Stimulated activated CD8-positive, alpha-beta memory T cell treated with anti-CD3 and anti-CD28 coated beads, Interleukin-12 subunit alpha, Interleukin-12 subunit beta, amount 100 ng/mL, for 24 hours (primary cell): ENCODE measurements around the gene TOX3.

Experiments
- DNase-seq: peaks from one replicate; pipeline ENCODE4 v3.0.0-alpha.2; 2020; ENCODE audit errors: extremely low read depth

The TOX3 gene

DNA sequence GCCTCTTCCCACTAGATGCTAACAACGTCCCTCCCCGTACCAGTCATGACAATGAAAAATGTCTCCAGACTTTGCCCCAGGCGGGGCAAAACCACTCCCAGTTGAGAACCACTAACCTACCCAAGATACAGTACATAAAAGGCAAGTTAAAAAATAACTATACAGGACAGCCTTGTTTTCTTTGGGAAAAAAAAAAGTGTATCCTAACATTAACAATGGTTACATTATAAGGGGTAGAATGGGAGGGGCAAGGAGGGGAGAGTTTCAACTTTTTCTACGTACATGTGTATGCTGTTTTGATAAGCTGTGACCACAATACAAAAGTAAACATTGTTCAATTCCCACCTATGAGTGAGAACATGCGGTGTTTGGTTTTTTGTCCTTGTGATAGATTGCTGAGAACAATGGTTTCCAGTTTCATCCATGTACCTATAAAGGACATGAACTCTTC, 94.9 kb downstream of the TOX3 start:
- no peak for DNase-seq

DNA sequence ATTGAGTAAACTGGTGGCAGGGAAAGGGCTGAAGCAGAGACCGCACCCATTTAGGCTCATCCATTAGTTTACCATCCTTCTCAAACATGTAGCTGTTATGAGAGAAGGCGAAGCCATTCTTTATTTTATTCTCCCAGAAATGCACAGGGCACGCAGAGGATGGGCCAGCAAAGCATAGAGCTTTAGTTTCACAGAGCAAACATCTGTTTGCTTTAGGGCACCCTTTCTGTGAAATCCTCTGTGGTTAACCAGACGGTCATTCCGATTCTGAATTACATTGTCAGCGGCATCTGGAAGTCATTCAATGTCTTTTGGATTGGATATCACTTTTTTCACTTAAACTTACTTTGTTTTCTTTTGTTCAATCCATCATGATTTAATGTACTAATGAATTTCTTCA, 96.0 kb downstream of the TOX3 start:
- DNase-seq = no peak

DNA sequence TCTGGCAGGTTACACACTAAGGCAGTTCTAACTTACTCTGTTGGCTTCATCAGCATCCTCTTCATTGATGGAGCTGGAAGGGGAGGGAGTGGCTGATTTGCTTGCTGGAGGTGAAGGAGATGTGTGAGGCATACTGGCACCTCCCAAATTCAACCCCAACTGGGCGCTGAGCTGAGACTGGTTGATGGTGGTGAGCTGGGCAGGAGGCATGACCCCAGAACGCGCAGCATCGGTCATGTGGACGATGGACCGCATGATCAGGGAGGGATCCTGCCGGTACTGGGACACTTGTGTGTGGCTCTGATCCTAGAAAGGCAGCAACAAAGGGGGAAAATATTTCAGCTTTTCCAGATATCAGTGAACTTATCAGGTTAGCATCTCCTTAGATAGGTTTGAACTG, 96.7 kb downstream of the TOX3 start:
- no peak for DNase-seq

DNA sequence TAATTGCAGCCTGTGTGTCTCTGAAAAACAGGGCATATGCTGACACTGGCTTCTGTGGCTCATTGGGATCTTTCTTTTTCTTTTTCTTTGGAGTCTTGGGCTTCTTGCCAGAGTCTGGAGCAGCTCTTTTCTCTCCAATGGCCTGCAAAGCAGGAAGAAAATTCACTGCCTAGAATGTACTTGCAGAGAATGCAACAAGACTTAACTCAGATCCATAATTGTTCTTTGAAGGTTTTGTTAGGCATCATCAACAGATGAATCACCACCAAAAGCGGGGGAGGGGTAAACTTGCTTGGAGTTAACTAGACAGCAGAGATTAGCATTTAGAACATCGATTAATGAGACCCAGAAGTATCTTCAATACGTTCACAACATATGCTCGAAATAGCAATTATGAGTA, 100.9 kb downstream of the TOX3 start:
- no peak for DNase-seq

DNA sequence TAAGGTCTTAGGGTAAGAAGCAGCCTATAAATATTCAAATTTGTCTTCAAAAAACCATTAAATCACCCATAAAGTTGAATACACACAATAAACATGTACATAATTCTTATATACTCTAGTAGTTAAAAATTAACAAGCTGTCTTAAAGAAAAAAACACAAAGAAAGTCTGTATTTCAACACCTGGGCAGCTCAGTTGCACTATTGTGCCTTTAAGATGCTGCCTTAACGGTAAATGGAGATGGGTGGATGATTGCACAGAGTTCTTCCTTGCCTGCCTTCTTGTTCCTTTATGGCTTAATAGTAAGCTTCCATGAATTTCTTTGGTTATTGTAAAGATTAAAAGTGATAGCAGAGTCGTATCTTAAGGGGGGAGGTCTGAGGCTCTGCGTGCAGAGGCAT, 105.1 kb downstream of the TOX3 start:
- DNase-seq = no peak

DNA sequence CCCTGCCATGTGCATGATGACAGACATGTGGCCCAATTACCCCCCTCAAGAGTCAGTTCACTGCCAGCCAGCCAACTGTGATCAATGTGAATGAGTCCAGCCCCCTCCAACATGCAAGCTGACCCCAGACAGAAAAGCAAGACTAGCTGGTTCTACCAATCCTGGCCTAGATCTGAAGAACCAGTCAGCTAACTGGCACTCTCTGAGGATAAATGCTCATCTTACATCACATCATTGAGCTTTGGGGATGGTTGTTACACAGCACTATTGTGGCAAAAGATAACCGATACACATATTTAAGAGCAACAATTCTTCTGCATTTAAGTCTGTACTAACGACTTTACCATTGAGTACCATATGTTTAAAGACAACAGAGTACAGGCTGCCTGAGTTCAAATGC, 106.7 kb downstream of the TOX3 start:
- DNase-seq = no peak

DNA sequence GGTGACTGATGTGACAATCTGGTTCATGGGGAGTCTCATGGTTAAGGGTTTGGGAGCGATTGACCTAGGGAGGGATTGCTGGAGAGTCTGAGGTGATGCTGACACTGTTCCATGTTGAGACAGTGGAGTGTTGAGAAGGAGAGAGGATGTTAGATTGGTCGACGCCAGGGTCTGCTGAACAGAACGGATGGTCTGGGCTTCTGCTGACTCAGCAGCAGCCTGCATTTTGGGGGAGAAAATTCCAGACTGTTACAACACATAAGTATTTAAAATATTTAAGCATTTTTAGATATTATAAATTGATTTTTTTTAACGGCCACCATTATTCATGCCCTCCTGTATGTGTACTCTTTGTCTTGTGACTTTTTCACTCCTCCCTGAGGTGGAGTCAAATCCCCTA, 107.2 kb downstream of the TOX3 start:
- DNase-seq = no peak

DNA sequence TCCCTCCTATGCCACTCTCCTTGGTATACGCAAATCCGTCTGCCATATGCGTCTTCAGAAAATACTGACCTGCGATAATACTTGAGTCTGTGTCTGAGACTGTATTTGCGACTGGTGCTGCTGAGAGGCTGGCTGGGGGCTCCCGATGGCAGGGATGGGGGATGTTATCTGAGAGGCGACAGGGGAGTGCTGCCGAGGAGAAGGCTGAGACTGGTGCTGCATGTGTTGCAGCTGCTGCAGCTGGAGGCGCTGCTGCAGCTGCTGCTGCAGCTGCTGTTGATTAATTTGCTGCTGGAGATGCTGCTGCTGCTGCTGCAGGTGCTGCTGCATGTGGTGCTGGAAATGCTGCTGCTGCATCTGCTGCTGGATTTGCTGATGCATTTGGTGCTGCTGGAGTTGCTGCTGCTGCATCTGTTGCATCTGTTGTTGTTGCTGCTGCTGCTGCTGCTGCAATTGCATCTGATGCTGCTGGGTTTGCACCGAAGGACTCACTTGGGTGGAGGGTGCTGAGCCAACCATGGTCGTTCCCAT, 107.7 kb downstream of the TOX3 start:
- no peak for DNase-seq

DNA sequence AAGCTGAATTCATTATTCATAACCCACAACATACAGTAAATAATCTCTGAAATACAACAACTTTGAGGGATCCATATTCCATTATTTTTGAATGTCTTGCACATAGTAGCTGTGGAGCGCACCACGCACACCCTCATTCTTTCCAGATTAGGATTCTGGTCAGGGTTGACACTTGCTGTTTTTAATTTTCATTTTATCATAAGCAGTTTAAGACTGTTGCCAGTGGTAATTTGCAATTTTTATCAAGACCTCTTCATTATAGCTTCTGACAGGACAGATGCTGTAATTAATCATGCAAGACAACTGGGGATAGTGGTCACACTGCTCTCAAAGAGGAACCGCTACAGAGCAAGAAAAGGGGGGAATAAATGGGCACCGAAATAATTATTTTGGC, 109.7 kb downstream of the TOX3 start:
- no peak for DNase-seq

DNA sequence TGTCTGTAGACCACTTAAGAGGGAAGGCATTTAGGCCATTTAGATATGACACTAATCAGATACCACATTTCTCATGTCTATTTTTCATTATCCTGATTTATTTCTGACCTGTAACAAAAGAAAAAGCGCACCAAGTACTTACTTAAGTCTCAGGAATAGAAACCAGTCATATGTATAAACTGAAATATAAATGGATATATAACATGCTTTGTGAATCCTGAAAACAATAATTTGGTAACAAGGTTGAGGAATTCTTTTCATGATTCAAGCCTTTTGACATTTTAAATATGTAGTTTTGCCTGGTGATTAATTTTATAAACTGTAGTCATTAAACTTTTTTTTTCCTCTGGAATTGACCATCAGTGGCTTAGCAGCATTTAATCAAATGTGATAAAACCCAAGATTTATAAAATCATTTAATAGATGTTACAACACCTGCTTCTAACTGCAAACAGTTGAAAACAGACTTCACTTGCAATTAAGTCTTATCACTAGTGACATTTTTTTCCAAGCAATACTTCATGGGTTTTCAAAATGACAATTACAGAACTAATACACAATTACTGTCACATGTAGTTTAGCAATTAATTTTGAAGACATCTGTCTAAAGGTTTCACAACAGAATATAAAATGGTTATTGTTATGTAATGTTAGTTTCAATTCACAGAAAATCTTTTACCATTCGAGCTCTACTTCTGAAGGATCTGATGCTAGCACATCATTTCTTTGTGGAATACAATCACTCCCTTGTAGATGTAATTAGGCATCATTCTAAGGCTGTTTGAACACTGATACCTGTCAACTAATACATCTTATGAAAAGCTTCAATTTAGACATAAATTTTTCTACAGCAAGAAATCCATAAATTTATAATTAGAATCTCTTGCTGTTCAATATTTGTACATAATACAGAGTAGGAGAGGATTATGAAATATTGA, 110.3 kb downstream of the TOX3 start:
- DNase-seq = no peak

DNA sequence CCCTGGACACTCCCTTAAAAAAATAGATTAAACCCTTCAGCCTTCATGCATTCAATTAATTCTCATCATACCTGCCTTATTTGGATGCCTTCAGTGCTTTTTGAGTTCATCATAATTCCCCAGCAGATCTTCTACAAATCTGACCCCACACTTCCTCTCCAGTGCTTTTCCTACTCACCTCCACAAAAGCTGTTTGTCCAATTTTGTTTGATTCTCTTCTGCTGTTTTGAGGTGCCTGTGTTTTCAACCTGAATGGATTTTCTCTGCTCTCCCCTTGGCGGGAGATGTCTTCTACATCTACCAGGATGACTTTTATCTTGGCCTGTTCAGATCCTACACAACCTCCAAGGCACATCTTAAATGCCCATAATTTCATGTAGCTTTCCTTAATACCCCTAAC, 112.7 kb downstream of the TOX3 start:
- DNase-seq = no peak

DNA sequence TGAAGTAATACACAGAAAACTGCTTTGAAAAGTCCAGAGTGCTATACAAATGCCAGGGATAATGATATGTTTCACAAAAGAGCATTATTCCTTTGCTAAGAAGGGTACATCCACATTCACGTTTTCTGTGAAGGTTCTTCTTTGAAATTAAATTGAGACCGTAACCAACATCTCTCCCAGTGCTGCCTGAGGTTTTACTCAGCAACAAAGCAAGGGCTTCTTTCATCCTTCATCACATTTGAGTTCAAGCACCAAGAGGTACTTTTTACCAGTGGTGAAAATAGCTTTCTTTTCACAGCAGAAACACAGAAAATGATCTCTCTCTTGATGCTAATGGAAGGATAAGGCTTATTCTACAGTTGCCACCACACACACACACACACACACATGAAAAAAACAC, 113.3 kb downstream of the TOX3 start:
- DNase-seq = no peak

DNA sequence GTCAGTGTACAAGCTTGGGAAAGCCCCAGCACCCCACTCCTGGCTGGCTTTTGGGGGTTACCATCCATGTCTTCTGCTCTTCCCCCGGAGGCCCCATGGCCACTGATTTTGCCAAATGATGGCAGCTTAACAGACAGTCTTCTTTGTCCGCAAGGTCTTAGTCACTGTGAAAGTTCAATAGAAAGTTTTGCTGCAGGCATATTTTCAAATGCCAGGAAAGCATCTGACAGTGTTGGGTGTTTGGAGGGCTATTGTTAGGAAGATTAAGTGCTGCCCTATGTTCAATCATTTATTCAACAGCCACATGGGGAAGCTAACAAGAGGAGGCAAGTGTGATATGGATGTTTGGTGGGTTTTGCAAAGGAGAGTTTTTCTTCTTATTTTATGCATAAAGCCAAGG, 122.4 kb downstream of the TOX3 start:
- DNase-seq = no peak

DNA sequence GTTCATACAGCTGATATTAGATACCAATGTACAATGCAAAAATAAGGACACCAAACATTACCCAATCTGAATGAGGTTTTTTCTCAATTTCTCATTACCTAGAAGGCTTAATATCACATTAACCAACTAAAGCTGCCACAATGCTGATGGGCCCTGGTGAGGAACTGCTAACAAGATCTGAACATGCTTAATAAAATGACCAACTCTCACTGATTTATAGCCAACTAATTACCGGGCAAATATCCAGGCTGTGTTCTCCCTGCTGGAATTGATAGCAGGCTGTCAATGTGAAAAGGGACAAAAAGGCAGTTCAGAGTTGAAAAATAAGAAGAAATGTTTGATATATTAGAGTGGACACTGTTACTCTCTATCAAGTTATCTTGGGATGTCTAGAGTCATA, 124.6 kb downstream of the TOX3 start:
- no peak for DNase-seq

DNA sequence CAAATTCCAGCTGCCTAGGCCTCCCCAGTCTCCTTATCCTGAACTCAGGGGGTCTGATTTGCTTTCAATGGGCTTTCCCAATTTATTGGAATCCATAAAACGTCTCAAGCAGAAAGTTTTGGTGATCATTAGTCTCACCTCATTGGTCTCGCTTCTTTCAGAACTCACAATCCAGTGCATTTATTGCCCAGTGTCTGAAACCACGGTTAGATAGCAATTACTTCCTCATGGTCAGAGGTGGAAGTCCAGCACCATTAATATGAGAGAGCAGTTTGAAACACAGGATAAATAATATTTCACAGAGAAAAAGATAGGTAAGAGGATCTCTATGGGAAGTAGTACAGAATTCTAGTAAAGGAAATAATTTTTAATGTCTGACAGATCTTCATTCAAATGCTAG, 128.7 kb downstream of the TOX3 start:
- no peak for DNase-seq

DNA sequence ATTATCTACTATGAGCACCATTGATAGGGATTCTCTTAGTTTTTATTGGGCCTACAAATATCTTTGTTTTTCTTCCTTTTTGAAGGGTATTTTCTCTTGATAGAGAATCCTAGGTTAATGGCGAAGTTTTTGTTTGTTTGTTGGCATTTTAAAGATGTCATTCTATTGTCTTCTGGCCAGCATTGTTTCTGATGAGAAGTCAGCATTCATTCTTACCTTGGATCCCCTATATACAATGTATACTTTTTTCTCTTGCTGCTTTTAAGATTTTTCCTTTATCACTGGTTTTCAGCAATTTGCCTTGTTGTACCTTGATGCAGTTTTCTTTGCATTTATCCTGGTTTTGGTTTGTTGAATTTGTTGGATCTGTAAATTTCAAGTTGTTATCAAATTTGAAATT, 130.1 kb downstream of the TOX3 start:
- no peak for DNase-seq

DNA sequence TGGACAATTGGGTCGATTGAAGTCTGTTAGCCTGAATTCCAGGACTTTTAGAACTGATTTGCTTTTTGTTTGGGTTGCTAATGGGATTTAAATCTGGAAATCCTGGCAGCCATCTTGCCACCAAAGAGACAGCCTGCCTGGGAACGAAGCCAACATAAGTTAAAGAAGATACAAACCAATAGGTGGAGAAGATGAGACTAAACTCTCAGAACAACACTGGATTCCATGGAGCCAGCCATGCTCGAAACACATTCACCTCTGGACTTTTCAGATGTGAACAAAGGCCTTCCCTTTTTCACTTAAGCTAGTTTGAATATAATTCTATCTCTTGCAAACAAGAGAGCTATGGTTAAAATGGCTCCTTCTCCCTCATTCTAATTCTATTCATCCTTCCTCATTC, 135.9 kb downstream of the TOX3 start:
- no peak for DNase-seq

DNA sequence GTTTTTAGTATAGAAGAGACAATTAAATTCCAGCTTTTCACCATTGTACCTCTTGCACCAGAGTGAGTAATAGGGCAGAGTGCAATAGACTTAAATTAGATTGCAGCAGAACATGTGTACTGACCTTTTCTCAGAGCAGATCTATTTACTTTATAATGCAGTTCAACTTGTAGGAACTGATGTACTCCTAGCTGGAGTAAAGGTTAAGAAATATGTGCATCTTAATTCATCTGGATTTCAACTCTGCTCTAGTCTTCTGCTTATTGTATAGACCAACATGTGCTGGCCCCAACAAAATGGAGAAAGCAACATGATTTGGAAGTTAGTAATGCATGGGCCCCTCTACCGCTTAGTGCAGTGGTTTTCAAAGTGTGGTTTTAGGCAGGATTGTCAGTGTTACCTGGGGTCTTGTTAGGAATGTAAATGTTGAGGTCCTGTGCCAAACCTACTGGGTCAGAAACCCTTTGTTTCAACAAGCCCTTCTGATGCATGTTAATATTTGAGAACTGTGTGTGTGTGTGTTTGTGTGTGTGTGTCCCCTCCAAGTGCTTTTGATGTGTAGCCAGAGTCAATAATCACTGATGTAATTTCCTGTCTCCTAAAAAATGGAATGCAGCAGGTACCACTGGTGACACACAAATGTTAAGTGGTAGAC, 138.6 kb downstream of the TOX3 start:
- DNase-seq = no peak

DNA sequence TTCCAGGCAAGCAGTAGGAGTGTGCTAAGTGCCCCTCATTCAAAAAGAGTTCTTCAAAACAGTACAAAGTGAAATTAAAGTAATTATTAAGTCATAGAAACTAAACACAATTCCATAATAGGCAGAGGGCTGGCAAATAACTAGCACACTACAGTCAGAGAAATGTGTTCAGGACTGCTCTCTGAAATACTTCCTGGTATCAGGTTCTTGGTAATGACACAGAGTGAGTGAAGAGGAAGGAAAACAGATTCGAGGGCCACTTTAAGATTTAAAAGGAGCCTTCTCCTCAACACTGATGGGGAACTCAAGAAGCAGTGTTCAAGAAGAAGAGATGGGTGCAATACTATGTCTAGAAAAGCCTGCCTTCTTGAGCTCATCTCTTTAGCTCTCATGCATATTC, 139.2 kb downstream of the TOX3 start:
- DNase-seq = no peak

DNA sequence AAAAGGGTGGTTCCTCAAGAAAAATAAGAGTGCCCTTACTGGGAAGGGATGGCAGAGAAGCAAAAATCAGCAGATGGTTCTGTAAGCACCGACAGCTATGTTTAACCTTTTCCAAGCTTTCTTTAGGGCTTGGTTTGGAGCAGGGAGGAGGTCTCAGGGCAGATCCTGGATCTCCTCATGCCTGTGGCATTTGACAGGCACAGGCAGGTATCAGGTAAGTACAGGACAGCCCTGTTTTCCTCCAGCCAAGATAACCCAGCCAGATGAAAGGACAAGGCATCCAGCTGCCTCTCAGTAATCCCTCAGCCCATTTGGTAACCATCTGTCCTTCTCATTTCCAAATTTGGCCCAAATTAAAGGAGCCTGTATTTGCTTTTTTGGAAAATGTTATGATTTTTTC, 141.5 kb downstream of the TOX3 start:
- no peak for DNase-seq

DNA sequence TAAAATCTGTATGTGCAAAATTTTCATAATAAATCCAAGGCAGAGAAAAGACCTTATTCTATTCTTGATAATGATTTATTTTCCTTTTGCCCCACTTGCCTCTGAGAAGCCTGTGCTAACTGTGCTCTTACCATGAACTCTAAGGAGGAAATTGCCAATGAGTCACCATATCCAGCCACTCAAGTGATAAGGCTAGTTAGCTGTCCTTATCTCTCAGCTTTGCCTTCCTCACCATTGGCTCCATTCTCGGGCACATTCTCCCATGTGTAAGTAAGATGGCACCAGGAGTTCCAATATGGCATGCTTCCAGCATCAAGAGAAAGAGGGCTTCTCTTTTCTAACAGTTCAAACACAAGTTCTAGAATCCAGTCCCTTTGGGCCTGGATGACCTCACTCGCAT, 142.4 kb downstream of the TOX3 start:
- no peak for DNase-seq

DNA sequence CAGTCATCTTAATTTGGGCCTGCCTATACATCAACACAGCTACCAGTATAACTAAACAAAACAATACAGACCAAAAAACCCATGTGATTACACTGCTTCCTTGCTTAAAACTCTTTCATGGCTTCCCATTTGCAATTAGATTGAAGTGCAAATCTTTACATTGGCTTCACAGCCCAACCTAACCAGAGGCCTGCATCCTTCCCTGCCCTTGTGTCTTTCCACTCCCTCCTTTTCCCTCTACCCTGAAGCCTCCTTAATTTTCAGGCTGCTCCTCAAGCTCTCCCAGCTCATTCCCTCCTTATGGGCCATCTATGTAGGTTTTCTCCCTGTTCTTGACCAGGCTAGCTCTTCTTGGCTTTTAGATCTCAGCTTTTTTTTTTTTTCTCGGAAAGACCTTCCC, 147.8 kb downstream of the TOX3 start:
- DNase-seq = no peak

DNA sequence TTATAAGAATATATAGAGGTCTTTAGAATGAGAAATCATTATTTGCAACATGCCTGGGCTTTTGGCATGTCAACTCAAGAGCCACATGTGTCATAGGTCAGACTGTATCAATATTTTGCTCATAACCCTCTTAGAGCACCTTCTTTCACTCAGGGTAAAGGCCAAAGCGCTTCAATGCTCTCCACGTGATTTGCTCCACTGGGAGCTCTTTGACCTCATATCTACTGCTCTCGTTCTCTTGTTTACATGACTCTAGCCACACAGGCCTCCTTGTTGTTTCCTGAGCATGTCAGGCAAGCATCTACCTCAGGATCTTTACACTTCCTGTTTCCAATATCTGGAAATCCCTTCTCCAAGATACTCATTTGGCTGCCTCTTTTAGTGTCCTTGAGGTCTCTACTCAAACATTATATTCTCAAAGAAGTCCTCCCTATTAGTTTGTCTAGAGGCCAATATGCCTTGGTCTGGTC, 148.4 kb downstream of the TOX3 start:
- DNase-seq = no peak
